Stimulated activated CD8-positive, alpha-beta memory T cell treated with anti-CD3 and anti-CD28 coated beads, Interleukin-4, amount 100 ng/mL, for 4 hours (primary cell): ENCODE results near the gene CYP4F22.
"Not testable (repeated sequence)": the region's sequence is repeated elsewhere in the genome, so short reads cannot be mapped to it uniquely, and the experiment has no call there.

Experiments
- DNase-seq, 2 donors: peaks; one replicate each; pipeline ENCODE4 v3.0.0-alpha.2; 2020; ENCODE audit warnings: low read depth in 2 of 2, low spot score in 1 of 2

The CYP4F22 gene

GRCh38 chr19:15488489-15489226 is 19.7 kb upstream of the CYP4F22 start:
- no peak for DNase-seq

DNA sequence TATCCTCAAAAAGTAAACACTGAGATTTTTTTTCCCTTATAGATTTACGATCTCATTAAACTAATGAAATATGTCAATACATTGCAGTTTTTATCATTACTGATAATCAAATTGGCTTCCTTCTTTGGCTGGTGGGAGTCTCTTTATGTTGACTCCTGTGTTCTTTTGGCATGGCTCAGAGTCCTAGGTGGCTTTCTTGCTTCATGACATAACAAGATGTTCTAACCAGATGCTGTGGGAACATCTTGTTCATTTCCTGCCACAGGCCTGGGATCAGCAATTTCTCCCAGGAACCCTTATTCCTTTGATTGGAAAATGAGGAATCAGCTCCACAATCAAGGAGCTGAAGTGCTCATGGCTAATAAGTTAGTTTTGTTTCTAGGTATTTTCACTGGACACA is 13.2 kb upstream of the CYP4F22 start:
- DNase-seq: no peak

DNA sequence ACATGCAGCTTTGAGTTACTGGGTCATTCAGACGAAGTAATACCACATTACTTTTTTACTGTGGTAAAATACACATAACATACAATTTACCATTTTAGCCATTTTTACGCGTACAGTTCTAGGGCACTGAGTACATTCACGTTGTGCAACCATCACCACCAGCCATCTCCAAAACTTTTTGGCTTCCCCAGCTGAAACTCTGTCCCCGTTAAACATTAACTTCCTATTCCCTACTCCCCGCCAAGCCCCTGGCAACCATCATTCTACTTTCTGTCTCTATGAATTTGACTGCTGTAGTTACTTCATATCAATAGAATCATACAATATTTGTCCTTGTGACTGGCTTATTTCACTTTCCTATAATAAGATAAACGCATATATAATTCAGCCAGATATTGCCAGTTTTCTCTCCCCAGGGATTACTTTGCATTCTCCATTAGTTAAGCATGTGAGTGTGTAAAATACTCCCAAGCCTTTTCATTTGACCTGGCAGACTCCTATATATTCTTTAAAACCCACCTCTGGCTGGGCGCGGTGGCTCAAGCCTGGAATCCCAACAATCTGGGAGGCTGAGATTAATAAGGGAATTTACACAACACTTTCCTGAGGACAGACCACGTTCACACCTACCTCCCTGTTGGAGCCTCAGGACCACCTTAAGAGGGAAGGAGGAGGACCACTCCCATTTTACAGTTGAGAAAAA is 10.0 kb upstream of the CYP4F22 start:
- DNase-seq: no peak

DNA sequence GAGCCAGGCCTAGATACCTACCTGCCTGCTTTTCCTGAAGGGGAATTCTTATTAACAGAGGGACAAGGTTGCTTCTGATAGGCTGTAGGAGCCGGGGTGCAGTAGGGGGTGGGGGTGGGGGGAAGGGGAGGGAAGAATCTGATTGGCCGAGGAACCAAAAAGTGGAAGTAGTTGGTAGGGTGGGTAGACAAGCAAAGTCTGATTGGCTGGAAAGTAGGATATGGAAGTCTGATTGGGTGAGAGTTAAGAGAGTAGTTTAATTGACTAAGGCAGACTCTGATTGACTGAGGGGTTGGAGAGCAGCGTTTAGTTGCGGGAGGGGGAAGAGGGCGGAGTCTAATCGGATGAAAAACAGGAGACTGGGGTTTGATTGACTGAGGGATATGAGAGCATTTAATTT is 9.4 kb upstream of the CYP4F22 start:
- no peak for DNase-seq

DNA sequence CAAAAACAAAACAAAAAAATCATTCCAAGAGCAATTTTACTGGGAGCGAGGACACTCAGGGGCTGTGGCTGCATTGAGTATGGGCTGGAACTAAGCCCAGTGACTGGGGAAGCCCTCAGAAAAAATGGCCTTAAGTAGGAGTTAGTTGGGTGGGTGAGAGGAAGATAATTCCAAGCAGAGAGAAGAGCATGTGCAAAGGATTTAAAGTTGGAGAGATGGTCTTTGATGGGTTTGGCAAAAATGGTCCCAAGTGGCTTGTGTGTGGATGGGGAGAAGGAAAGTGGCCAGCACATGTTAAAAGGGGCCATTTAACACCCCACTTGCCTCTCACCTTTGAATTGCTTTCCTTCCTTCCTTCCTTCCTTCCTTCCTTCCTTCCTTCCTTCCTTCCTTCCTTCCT is 6.7 kb upstream of the CYP4F22 start:
- DNase-seq: no peak

DNA sequence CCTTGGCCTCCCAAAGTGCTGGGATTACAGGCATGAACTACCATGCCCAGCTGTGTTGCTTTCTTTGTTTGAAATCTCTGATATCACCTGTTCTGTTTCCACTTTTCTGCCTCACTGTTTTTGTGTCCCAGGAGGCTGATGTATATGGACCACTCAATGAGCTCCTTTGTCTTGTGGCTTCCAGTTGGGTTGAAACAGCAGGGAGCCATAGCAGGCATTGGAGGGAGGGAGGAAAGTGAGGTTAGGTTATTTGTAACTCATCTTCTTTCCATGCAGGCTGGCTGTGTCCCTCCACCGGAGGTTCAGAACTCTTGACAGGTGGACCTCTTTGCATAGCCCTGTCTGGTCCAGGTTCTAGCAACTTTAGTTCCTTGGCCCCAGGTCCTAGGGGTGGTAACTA is 6.1 kb upstream of the CYP4F22 start:
- no peak for DNase-seq

DNA sequence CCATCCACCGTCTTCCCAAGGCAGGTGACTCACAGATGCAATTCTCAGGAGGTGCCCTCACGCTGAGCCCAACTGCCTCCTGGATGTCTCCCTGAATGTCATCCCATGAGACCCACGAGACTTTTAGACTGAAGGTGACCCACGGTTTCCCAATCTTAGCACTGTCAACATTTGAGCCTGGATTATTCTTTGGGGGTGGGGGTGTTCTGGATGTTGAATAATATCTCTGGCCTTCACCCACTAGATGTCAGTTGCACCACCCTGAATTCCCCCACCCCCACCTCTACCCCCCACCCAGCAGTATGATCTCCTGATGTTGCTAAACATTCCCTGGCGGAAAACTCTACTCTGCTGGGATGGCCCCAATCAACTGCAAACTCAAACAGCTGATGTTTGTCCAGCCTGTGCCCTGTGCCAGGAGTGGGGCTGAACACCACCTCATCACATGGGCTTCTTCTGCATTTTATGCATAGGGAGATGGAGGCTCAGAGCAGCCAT is 2.2 kb upstream of the CYP4F22 start:
- DNase-seq: no peak

DNA sequence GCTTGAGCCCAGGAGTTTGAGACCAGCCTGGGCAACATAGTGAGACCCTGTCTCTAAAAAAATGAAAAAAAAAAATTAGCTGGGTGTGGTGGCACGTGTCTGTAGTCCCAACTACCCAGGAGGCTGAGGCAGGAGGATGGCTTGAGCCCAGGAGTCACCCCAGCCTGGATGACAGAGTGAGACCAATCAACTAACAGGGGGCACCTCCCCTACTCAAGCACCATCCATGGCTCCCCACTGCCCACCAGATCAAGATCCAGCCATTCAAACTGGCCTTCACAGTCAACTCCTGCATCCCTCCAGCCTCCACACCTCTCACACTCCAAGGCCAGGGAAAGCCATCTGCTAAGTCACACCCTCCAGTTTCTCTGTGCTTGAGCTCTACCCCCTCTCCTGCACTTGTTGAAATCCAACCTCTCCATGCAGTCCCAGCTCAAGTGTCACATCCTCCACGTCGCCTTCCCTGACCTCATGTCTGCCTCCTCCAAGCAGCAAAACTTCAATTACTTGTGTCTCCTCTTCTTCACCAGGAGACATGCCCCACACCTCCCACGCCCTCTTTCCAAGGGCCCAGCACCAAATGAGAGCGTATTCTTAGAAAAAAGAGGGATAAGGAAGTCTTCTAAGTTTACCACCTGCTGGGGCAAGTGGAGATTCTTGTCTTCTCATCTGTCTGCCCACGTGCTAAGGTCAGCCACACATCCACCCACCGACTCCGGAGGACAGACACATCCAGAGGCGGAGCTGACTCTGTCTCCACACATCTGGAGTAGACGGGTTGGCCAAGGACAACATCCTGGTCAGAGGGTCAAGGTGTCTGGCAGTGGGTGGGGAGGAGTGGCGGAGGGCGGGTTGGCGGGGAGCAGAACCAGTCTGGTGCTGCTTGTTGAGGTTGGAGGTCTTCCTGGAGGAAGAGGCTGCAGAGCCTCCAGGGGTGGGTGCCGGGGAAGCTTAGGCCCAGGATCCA is 974 bp upstream of the CYP4F22 start:
- no peak for DNase-seq

DNA sequence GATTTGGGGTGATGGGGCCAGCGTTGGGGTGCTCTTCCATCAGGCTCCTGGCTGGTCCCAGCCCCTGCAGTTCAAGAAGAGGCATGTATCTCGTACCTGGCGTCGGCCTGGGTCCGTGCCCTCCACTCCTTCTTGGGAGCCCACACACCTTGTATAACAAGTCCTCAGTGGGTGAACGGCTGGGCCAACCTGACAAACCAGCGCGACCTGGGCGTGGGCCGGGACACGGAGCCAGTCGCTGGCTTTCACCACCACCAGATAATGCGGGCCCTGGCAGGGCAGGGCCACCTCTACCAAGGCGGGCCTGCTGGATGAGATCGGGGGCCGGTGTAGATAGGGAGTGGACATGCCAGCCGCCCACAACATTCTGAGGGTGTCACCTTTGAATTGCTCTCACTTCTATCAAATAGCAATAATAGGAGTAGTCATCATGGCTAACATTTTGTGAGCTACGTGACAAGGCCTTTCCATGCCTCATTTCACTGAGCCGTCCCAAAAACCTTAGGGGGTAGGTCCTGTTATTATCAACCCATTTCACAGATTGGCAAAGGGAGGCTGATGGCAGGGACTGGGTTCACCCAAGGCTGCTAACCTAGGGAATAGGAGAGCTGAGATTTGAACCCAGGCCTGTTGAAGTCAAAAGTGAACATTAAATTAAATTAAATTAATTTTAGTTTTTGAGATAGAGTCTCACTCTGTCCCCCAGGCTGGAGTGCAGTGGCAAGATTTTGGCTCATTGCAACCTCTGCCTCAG is 3.5 kb downstream of the CYP4F22 start:
- DNase-seq: no peak

GRCh38 chr19:15515227-15515625 is 6.9 kb downstream of the CYP4F22 start:
- DNase-seq: not testable (repeated sequence)

DNA sequence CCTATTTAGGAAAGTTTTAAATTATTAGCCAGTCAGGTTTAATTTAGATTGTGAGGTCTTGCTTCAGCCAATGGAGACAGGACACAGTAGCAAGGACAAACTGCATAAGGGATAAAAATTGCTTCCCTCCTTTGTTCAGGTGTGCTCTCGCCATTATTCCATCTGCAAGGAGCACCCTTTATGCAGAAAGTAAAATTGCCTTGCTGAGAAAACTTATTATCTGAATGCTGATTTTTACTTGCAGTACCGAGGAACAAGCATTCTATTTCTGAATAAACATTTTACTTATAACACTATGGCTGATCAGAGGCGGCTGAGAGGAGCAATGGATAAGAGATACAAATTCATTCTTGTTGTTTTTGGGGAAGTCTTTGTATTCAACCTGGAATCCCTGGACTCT is 8.0 kb downstream of the CYP4F22 start:
- no peak for DNase-seq

DNA sequence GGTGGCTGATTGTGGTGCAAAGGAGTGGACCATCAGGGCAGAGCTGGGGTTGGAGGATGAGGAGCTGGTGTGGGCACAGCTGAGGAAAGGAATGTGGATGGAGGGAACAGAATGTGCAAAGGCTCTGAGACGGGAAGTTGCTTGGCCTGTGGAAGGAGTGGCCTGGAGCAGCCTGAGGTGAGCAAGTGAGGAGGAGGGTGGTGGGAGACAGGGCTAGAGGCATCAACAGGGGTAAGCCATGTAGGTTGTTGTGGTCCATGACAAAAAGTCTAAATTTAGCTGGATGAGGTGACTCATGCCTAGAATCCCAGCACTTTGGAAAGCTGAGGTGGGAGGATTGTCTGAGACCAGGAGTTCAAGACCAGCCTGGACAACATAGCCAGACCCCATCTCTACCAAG is 9.5 kb downstream of the CYP4F22 start:
- no peak for DNase-seq

- no peak for DNase-seq
Observed at GRCh38 chr19:15519433-15519976, 11.2 kb downstream of the CYP4F22 start.

DNA sequence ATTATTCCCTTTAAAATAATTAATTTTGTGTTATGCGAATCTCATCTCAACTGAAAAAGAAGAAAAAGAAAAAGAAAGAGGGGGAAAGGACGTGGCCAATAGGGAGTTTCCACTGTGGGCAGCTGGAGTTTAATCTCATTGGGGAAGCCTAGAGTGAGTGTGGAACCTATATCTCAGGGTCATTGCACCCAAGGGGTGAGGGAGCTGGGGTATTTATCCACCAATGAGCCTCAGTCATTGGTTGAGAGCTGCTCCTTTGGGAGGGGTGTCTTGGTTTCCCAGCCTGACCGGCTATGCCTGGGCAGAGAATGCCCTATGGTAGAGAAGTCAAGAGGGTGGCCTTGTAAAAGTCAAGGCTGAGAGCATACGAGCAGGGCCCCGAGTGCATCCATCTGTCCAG is 16.5 kb downstream of the CYP4F22 start:
- DNase-seq: no peak

DNA sequence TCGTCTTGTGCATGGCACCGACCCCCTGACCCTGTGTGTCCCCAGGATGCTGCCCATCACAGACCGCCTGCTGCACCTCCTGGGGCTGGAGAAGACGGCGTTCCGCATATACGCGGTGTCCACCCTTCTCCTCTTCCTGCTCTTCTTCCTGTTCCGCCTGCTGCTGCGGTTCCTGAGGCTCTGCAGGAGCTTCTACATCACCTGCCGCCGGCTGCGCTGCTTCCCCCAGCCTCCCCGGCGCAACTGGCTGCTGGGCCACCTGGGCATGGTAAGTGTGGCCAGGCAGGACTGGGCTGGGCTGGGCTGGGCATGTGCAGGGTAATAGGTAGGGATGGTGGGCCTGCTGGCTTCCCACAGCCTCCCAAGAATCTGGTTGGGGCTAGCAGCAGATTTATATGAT is 17.0 kb downstream of the CYP4F22 start:
- DNase-seq: no peak

GRCh38 chr19:15526408-15526807 is 18.1 kb downstream of the CYP4F22 start:
- DNase-seq: no peak

DNA sequence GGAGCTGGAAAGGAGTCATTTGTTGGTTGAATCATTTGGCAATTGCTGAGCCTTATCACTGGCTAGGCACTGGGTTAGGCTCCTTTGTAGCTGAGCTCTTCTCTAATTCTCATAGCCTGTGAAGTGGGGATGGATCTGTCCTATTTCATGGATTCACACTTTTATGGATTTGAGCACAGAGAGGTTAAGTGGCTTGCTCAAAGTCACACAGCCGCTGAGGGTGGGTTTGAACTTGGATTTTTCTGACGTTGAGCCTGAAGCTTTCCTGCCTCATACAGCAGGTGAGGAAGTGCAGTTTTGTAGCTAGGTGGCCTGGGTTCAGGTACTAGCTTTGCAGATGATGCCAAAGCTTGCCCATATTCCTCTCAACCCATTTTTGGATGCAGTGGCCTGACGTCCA is 19.4 kb downstream of the CYP4F22 start:
- DNase-seq: no peak

DNA sequence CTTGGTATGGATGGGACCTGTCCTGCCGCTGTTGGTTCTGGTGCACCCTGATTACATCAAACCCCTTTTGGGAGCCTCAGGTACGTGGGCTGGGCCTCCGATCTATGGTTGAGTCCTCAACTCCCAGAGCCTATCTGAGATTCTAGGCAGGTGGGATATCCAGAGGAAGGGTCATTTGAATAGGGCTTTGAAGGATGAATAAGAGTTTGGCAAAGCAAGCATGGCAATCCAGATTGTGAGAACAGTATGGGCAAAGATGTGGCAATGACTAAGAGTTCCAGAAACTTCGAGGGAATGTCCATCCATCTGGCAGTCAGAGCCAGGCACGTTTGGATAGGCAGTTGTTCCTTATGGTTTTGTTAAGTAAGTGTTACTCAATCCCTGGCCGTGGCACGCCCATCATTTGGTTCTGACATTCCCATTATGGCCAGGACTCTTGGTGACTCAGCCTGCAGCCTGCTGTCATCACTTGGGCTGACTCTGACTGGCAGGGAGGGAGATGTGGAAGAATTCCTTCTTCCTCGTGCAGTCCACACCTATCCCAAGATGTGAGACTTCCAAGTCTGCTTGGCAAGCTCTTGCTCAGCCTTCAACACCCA is 21.5 kb downstream of the CYP4F22 start:
- no peak for DNase-seq

DNA sequence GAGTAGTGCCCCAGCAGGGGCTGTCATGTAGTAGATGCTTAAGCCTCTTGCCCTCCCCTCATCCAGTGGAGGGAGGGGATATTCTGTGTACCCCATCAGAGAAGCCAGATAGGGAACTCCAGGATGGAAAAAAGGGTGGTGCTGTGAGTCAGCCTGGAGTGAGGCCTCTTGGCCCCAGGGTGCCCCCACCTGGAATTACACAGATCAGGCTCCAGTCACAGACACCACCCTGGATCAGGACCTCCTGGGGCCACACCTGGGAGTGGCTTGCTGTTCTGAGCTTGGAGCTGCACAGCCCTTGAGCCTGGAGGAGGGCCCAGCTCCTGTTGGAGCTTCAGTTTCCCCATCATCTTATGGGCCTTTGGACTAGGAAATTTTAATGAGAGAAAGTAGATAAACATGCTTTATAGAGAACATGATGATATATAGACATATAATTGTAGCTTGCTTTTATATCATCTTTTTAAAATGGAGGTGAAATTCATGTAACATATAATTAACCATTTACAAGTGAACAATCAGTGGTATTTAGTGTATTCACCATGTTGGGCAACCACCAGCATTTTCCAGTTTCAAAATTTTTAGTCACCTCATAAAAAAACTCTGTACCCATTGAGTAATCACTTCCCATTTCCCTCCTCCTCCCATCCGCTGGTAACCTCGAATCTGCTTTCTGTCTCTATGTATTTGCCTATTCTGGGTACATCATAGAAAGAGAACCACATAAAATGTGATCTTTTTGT is 24.6 kb downstream of the CYP4F22 start:
- no peak for DNase-seq

- not testable (repeated sequence) for DNase-seq
Observed at GRCh38 chr19:15533522-15533830, 25.2 kb downstream of the CYP4F22 start.
